T47D (cell line): ENCODE measurements around the gene ACTL6A.

ENCODE experiments used
- DNase-seq, 2 experiments: peaks; one replicate each; pipeline versions ENCODE4 v3.0.0 to v3.0.0-alpha.2; 2011 to 2012; ENCODE audit warnings: low read depth in 1 of 2, low spot score in 1 of 2
- JUND ChIP-seq: IDR thresholded peaks from 2 replicates; pipeline ENCODE4 v1.6.1; 2012; ENCODE audit warnings: low read depth
- in situ Hi-C: cut with HindIII; loops from 2 replicates; pipeline ENCODE4 v1.10.0; 2016; ENCODE audit warnings: low sequenced_read_pairs, low pct_unique_long_range_greater_than_20kb

Gene ACTL6A

DNA sequence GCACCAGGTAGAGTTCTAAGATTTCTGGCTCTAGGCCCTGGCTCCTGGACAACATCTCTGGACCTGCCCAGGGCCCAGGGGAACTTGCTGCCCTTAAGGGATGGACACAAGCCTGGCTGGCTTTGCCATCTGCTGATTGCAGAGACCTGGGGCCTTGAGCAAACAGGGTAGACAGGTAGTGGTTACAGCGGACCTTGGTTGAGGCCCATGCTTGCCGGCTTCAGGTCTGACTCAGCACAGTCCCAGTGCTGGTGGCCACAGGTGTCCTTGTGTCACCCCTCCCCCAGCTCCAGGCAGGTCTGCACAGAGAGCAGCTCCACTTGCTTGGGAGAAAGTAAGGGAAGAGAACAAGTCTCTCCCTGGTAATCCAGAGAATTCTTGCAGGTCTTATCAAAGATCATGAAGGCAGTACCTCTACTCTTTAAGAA lies 15.9 kb upstream of the ACTL6A start:
- DNase-seq: no peak
- in situ Hi-C loops: no loop called here
- no peak for TF ChIP-seq JUND

DNA sequence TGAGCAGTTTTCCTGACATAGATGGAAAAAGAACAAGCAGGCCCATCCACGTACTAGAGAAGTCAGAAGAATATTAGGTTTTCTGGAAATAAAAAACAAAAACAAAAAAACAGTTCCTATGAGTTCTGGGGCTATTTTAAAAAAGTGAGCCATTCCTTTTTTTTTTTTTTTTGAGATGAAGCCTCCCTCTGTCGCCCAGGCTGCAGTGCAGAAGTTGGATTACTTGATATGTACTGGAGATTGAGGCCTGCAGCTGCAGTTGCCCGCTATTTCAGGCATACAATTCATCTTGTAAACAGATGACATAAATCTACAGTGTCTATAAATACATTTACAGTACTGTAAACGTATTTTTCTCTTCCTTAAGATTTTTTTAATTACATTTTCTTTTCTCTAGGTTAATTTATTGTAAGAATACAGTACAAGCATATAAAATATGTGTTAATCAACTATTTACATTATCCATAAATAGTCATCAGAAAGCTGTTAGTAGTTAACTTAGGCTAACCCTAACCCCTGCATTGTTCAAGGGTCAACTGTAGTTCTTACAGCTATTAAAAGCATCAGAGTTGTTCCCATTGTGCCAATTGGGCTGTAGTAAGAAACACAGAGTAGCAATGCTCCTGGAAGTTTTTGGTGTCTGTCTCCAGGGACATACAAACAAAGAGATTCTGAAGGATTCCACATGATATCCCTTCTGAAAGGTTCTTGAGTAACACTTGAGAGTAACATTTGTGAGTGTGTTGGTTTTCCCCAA lies 11.2 kb upstream of the ACTL6A start:
- DNase-seq: no peak
- TF ChIP-seq JUND: no peak
- in situ Hi-C loops: no loop called here

DNA sequence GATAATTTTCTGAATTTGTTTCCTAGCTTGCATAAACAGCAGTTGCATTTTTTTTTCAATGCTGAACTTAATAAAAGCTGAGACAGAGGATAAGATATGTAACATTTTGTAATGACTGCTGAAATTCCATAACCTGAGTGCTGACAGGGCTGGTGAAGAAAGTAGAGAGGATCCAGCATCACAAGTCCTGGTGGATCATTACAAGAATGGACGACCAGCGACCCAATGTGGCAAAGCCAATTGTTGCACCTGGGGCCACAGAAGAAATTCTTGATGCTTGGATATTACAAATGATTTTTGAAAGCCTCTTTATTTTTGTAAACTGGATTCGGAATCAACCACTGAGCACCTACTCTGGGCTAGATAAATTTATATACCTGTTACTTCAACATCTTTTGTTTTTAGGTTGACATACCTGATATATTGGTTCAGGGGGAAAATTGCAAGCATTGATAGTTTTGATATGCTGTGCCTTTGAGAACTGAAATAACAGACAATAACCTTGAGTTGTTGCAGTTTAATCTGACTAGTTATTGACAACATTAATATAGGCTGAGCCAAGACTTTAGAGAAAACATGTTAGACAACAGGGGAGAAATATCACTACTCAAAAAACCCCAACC lies 3.9 kb upstream of the ACTL6A start:
- DNase-seq: peak; percentile 85 to 92
- TF ChIP-seq JUND: no peak
- in situ Hi-C loops: no loop called here

DNA sequence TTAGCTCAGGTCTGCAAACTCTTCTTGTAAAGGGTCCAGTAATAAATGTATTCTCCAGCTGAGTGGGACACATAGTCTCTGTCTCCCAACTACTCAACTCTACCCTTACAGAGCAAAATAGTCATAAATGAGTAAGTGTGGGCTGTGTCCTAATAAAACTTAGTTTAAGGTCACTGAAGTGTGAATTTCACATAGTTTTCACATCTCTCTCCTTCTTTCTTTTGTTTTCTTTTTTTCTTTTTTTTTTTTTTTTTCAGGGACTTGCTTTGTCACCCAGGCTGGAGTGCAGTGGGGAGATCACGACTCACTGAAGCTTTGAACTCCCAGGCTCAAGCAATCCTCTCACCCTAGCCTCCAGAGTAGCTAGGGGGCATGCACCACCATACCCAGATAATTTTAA lies 1.9 kb upstream of the ACTL6A start:
- TF ChIP-seq JUND: no peak
- in situ Hi-C loops: no loop called here
- DNase-seq: no peak

DNA sequence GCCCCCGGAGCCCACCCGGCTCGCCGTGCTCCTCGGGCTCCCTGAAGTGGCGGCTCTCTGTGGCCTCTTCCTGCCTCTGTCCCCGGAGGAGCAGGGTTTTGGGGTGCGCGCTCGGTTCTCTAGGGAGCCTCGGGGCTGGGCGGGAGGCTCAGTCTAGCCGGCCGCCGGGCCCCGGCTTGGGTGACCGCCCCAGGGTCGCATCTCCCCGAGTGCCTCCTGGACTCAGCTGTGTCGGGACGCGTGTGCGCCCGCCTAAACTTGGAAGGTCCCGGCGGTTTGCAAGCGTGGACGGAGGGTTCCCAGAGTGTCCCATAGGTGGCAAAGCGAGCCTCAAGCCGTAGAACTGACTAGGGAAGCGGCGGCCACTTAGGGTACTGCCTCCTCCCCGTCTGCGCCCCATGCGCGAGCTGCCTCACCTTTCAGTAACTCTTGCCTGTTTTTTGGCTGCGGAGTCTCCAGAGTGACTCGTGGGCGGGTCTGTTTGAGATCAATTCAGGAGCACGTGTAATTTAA lies 601 bp downstream of the ACTL6A start:
- peak; percentile 77 to 94 for DNase-seq
- in situ Hi-C loops: no loop called here
- TF ChIP-seq JUND: no peak

DNA sequence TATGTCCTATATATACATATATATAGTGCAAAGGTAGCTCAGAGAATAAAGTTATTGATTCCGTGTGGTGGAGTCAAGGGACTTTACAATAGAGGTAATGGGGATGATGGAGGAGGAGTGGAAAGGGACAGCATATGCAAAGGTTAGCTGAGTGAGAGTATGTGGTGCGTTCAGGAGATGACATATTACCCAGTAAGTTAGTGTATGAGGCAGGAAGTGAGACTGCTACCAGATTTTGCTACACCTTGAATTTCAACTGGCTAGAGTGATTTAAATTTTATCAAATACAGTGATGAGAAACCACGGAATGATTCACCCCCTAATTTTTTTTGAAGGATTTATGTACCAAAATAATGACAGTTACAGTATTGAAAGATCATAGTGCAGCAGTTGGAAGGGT lies 2.8 kb downstream of the ACTL6A start:
- no peak for DNase-seq
- TF ChIP-seq JUND: no peak
- in situ Hi-C loops: no loop called here

DNA sequence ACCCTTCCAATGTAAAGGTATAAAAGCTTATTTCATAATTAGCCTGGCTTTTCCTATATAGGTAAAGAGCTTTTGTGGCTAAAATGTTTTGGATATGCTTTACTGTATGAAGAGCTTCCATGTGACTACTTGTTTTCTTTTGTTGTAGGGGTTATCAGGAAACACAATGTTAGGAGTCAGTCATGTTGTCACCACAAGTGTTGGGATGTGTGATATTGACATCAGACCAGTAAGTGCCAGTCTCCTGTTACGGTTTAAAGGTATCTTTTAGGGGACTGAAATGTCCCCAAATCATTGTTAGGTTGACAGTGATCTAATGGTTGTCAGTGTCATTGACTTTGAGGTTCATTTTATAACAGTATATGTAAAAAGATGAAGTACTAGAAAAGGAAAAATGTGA lies 18.3 kb downstream of the ACTL6A start:
- in situ Hi-C loops: no loop called here

DNA sequence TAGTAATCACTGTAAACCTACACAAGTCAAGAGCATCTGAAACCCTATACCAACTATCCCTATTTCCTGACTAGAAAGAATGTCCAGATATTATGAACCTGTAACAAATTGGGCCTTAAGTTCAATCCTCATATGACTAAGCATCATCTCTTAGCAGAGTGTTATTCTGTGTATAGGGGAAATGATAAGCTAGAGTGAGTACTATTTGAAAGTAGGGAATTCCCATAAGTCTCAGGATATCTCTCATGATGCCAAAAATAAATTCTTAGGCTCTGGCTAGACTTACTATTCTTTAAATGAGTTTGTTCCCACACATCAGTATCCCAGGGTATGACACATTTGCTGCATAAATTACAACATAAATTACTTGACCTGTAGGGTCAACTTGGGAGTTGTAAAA lies 26.4 kb downstream of the ACTL6A start:
- in situ Hi-C loops: no loop called here
- DNase-seq: no peak
- no peak for TF ChIP-seq JUND

More for the DNA sequence above, 18.3 kb downstream of the ACTL6A start:
- DNase-seq: no peak
- TF ChIP-seq JUND: no peak

DNA sequence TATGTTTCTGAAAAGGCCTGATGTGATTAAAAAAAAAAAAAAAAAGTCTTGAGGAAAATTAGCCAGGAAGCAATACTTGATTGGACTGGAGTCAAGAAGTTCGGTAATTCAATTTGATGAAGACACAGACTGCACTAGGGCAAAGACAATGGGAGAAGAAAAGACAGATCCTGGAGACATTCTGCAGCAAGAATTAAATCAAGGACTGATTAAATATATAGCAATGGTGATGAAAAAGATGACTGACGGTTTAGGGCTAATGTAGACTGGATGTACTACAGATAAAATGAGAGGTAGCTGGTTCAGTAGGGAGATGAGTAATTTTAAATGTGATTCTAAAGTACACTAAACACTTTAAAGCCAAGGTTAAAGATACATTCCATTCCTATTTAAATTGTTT lies 27.9 kb downstream of the ACTL6A start:
- TF ChIP-seq JUND: no peak
- in situ Hi-C loops: no loop called here
- no peak for DNase-seq

DNA sequence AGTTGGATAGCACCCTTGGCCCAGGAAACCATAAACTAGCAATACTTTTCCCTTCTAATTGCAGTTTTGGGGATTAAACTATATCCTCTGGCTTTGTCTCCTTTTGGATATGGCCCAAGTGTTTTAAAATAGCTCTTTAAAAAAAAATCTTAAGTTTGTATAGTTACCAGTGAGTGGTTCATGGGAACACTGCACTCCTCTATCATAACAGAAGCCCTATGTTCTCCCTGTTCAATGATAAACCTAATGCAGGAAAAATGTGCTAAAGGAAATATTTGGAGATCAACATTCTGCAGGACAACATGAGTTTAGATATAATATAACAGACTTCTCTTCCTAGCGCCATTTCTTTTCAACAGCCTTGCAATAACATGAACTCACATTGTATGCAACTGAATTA lies 28.6 kb downstream of the ACTL6A start:
- no peak for TF ChIP-seq JUND
- in situ Hi-C loops: no loop called here

DNA sequence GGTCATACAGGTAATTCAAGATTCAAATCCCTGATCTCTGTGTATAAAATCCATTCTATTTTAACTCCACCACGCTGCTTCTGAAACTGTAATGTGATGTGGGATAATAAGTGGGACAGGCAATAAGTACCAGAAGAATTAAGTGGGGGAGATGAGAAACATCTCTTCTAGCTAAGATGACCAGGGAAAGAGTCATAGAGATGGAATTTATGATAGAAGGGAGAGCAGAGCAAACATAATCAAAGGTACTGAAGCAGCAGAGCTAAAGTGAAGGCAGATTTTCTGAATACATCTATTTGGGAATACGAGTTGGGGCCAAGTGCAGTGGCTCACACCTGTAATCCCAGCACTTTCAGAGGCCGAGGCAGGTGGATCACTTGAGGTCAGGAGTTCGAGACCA lies 36.8 kb downstream of the ACTL6A start:
- TF ChIP-seq JUND: peak; percentile 69
- DNase-seq: peak; percentile 24 to 52
- in situ Hi-C loops: no loop called here

More for the DNA sequence above, 28.6 kb downstream of the ACTL6A start:
- DNase-seq: no peak

DNA sequence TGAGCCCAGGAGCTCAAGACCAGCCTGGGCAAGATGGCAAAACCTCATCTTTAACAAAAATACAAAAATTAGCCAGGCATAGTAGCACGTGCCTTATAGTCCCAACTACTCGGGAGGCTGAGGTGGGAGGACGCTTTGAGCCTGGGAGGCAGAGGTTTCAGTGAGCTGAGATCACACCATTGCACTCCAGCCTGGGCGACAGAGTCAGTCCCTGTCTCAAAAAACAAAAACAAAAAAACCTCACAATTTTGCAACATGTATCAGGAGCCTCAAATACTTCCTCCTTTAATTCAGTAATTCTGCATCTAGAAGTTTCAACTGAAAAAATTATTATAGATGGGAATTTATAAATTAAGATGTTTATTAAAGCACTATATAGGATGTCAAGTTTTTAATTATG lies 40.6 kb downstream of the ACTL6A start:
- in situ Hi-C loops: no loop called here
- TF ChIP-seq JUND: no peak
- DNase-seq: no peak

DNA sequence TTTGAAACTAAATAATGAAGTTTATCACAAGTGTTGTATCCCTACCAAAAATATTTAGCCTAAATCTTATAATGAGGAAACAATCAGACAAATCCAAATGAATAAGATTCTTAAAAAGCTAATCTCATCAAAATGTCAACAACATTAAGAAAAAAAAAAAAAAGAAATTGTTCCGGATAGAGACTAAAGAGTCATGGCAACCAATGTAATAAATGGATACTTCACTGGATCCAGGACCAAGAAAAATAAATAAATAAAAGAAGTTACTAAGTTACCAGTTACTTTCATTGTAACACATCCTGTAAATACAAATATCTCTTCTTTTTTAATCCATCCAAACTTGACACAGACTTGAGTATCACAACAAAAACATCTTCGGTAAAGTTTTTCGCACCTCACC lies 41.1 kb downstream of the ACTL6A start:
- in situ Hi-C loops: no loop called here

More for the DNA sequence above, 41.1 kb downstream of the ACTL6A start:
- no peak for DNase-seq
- TF ChIP-seq JUND: no peak
